ENCODE results near the gene PDZD4.

- TF ChIP-seq CTCF (IDR thresholded peaks at IDR 0.05) (no peak), ATF1 (CRISPR knock-in tag; IDR thresholded peaks at IDR 0.05) (no peak), SP1 (CRISPR knock-in tag; conservative IDR thresholded peaks at IDR 0.05) (no peak), ZNF416 (CRISPR knock-in tag; IDR thresholded peaks at IDR 0.05) (no peak), TP53 (CRISPR knock-in tag; IDR thresholded peaks at IDR 0.05) (no peak), SMAD3 (CRISPR knock-in tag; IDR thresholded peaks at IDR 0.05; ENCODE audit: borderline replicate concordance) (no peak)
Measured at GRCh38 chrX:153866302-153867019, 36.1 kb upstream of the PDZD4 start.

Data from WTC11 (cell line).